HL-60 (cell line): Measurements from ENCODE around the gene ARPC1B.

Experiments
- GABPA ChIP-seq: IDR thresholded peaks from 2 replicates; pipeline ENCODE4 v1.6.1; 2012; ENCODE audit warnings: low read depth
- POLR2AphosphoS5 ChIP-seq: IDR thresholded peaks from 2 replicates; pipeline ENCODE4 v1.6.1; 2012; ENCODE audit warnings: low read depth
- TF ChIP-seq, protein P1 (sequence below): IDR thresholded peaks from one replicate; pipeline ENCODE4 v1.5.1; 2011; ENCODE audit warnings: low read length, control low read depth, inconsistent platforms; ENCODE audit not compliant: insufficient read depth

DNA sequence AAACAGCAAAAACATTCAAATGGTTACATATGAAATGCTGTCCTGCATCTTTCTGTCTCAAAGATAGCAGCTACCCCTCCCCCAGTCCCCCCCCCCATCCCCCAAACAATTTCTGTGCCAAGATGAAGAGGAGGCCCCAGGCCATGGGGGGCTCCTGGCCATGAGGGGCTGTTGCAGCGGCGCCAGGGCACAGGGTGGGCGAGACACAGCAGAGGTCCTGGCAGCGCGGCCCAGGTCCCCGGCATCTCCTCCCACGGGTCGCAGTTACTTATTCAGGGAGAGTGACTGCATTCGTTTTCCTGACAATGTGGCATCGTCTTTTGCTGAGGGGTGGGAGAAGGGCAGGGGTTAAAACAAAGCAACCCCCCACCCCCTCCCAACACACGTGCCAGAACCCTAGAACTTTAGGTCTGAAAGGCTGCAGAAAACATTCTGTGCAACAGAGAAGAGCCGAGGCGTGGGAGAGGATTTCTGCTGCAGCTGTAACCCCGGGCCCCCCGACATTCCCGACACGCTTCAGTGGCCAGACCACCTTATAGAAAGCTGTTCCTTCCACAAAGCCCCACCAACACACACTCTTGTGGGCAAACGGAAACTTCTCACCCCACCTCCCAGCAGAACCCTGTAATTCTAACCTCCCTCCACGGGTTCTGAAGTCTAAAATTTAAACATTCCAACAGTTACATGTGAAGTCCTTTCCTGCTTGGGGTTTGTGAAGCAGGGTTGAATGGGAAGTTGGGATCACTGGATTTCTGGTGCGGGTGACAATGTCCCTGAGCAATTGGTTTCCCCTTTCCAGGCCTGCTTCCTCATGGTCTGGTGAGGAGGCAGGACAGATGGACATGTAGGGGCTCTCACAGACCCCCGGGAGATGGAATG lies 22.1 kb downstream of the ARPC1B start:
- TF ChIP-seq POLR2AphosphoS5 (no peak; the same call in 1 of the 2 replicates), GABPA (no peak)
- TF ChIP-seq, protein P1, sequence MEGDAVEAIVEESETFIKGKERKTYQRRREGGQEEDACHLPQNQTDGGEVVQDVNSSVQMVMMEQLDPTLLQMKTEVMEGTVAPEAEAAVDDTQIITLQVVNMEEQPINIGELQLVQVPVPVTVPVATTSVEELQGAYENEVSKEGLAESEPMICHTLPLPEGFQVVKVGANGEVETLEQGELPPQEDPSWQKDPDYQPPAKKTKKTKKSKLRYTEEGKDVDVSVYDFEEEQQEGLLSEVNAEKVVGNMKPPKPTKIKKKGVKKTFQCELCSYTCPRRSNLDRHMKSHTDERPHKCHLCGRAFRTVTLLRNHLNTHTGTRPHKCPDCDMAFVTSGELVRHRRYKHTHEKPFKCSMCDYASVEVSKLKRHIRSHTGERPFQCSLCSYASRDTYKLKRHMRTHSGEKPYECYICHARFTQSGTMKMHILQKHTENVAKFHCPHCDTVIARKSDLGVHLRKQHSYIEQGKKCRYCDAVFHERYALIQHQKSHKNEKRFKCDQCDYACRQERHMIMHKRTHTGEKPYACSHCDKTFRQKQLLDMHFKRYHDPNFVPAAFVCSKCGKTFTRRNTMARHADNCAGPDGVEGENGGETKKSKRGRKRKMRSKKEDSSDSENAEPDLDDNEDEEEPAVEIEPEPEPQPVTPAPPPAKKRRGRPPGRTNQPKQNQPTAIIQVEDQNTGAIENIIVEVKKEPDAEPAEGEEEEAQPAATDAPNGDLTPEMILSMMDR: no peak
